ENCODE results near the gene ARL3.

ARL3 gene

DNA sequence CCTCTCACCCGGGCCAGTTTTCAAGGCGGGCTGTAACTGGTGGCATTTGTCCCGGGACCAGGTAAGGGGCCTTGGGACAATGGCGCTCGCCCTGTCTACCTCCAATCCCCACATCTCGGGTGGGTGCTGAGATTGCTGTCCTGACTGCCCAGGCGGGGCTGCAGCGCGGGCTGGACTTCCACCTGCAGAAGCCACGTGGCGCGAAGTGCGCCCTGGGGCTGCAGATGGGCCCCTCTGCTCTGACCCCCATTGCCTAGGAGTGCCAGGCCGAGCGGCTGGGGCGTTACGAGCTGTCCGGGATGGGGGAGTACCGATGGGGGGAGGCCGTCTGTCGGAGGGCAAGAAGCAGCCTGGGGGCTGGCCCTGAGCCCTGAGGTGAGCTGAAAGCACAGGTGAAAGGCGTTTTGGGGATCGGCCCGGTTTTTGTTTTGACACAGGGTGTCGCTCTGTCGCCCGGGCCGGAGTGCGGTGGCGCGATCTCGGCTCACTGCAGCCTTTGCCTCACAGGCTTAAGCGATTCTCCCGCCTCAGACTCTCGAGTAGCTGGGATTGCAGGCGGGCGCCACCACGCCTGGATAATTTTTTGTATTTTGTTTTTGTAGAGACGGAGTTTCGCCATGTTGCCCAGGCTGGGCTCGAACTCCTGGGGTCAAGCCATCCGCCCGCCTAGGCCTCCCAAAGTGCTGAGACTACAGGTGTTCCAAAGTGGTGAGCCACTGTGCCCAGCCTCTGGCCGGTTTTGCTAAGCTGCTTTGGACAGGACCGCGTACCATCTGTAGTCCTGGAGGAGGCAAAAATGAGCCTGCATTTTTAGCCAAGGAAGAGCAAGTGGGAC, 641 bp upstream of the ARL3 start, which contains the start of gene SFXN2:
Gene SFXN2, plus strand, starts transcription at position 16 of the 835 bp plus-strand sequence. CDS start 12,001 bp downstream, outside the sequence.
- Histone ChIP-seq H3K4me2 (ENCODE audit: low read length) (peak within 1 kb of the TSS; percentile 95), H2AK5ac (ENCODE audit: low read length) (peak within 1 kb of the TSS; percentile 7), H3K18ac (ENCODE audit: low read length) (peak within 1 kb of the TSS; percentile 67), H3K9me3 (ENCODE audit: insufficient read depth, low read depth, low read length) (no peaks in the 10 kb centered on the region), H3K27me3 (ENCODE audit: insufficient read depth, low read length) (no peaks in the 10 kb centered on the region), H3K23ac (ENCODE audit: low read length) (no peak within 1 kb of the TSS), H3K4ac (ENCODE audit: low read depth, low read length) (peak within 1 kb of the TSS; percentile 60), H2BK12ac (ENCODE audit: low read length) (peak within 1 kb of the TSS; percentile 6), H4K91ac (ENCODE audit: low read depth, low read length) (peak within 1 kb of the TSS; percentile 74), H3K79me1 (ENCODE audit: low read length) (peaks cover 17% of the 10 kb centered on the region), H4K8ac (ENCODE audit: low read depth, low read length) (peak within 1 kb of the TSS; percentile 79), H2BK120ac (ENCODE audit: insufficient read depth, low read length, poor library complexity) (peak within 1 kb of the TSS; percentile 77), H3K27ac (ENCODE audit: low read depth, low read length) (peak within 1 kb of the TSS; percentile 45), H3K14ac (ENCODE audit: low read length) (peak within 1 kb of the TSS; percentile 86), H3K9ac (ENCODE audit: low read length) (peak within 1 kb of the TSS; percentile 92), H4K12ac (ENCODE audit: low read depth, low read length) (peak within 1 kb of the TSS; percentile 28), H2AFZ (ENCODE audit: insufficient read depth, low read length, poor library complexity) (peak within 1 kb of the TSS; percentile 78), H3K79me2 (ENCODE audit: control insufficient read depth, insufficient read depth, low read length, poor library complexity) (peaks cover 6% of the 10 kb centered on the region), H2BK5ac (ENCODE audit: low read depth, low read length, poor library complexity) (peak within 1 kb of the TSS; percentile 60), H3K4me1 (ENCODE audit: control insufficient read depth in 1 of 2, insufficient read depth in 2 of 2, low read length in 2 of 2) (peaks cover 15 to 23% of the 10 kb centered on the region in 2 experiments), H3K36me3 (ENCODE audit: control insufficient read depth in 1 of 2, insufficient read depth in 2 of 2, low read length in 2 of 2) (no peaks in the 10 kb centered on the region), H3K4me3 (ENCODE audit: low read depth, low read length) (peak within 1 kb of the TSS; percentile 90)
- WGBS (ENCODE audit: extremely low coverage, insufficient coverage, insufficient read length) = no CpG with 5 or more reads among the region's 46 CpGs
- peak in 1 of 2 donors; percentile 35 for DNase-seq

GRCh38 chr10:102713539-102713813, 721 bp downstream of the ARL3 start:
- H2BK5ac ChIP-seq (ENCODE audit: low read depth, low read length, poor library complexity) = peak overlapping the region; percentile 60
- peak overlapping the region; percentile 15 for H4K12ac ChIP-seq (ENCODE audit: low read depth, low read length)
- peak overlapping the region; percentile 45 for H3K27ac ChIP-seq (ENCODE audit: low read depth, low read length)
- H3K36me3 ChIP-seq (ENCODE audit: control insufficient read depth in 1 of 2, insufficient read depth in 2 of 2, low read length in 2 of 2) = no peaks in the 10 kb centered on the region
- peak overlapping the region; percentile 28 for H3K4ac ChIP-seq (ENCODE audit: low read depth, low read length)
- H3K9me3 ChIP-seq (ENCODE audit: insufficient read depth, low read depth, low read length) = no peaks in the 10 kb centered on the region
- H4K8ac ChIP-seq (ENCODE audit: low read depth, low read length) = peak overlapping the region; percentile 75
- peaks cover 6% of the 10 kb centered on the region for H3K79me2 ChIP-seq (ENCODE audit: control insufficient read depth, insufficient read depth, low read length, poor library complexity)
- H3K27me3 ChIP-seq (ENCODE audit: insufficient read depth, low read length) = no peaks in the 10 kb centered on the region
- DNase-seq = peak; percentile 45 to 73
- peak overlapping the region; percentile 69 for H3K14ac ChIP-seq (ENCODE audit: low read length)
- H3K18ac ChIP-seq (ENCODE audit: low read length) = peak overlapping the region; percentile 2
- peaks cover 15% of the 10 kb centered on the region for H3K79me1 ChIP-seq (ENCODE audit: low read length)
- no peak overlapping the region for H2BK12ac ChIP-seq (ENCODE audit: low read length)
- H4K91ac ChIP-seq (ENCODE audit: low read depth, low read length) = peak overlapping the region; percentile 53
- no CpG with 5 or more reads among the region's 13 CpGs for WGBS (ENCODE audit: extremely low coverage, insufficient coverage, insufficient read length)
- peak overlapping the region; percentile 91 for H3K9ac ChIP-seq (ENCODE audit: low read length)
- H3K4me1 ChIP-seq (ENCODE audit: control insufficient read depth in 1 of 2, insufficient read depth in 2 of 2, low read length in 2 of 2) = peaks cover 11 to 20% of the 10 kb centered on the region in 2 experiments
- peak overlapping the region; percentile 90 for H3K4me3 ChIP-seq (ENCODE audit: low read depth, low read length)
- peak overlapping the region; percentile 78 for H2AFZ ChIP-seq (ENCODE audit: insufficient read depth, low read length, poor library complexity)
- H3K4me2 ChIP-seq (ENCODE audit: low read length) = peak overlapping the region; percentile 88
- H3K23ac ChIP-seq (ENCODE audit: low read length) = no peak overlapping the region
- H2BK120ac ChIP-seq (ENCODE audit: insufficient read depth, low read length, poor library complexity) = no peak overlapping the region
- H2AK5ac ChIP-seq (ENCODE audit: low read length) = no peak overlapping the region

DNA sequence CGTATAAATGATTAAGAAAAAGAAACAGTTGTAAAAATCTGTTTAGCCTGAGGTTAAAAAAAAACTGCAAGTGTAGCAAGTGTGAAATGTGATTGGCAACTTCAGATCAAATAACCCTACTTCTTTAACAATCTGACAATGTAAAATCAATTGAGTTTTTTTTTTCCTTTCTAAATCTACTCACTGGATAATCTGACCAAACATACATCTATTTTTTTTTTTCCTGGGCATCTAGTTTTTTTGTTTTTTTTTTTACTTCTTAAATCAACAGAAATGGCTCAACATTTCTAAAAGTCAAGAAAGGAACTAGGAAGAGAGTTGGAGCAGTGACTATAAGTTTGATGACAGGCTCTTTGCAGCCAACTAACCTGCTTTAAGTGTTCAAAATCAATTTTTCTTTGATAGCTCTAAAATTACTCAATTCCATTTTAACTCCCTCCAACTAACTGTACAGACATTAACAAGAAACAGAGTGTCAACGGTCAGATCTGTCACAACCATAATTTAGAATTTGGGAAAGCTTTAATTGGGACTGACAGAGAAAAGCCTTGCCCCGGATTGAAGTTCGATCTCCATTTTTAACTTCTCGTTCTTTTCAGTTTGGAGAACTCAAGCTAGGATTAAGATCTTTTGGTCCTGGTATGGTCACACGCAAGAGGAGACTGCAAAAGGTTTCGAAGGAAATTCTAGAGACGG, 1.2 kb downstream of the ARL3 start:
- Histone ChIP-seq H3K4me1 (ENCODE audit: control insufficient read depth in 1 of 2, insufficient read depth in 2 of 2, low read length in 2 of 2) (peaks cover 11 to 19% of the 10 kb centered on the region in 2 experiments), H3K27ac (ENCODE audit: low read depth, low read length) (peak overlapping the region; percentile 45), H4K8ac (ENCODE audit: low read depth, low read length) (no peak overlapping the region), H3K36me3 (ENCODE audit: control insufficient read depth in 1 of 2, insufficient read depth in 2 of 2, low read length in 2 of 2) (no peaks in the 10 kb centered on the region), H3K9me3 (ENCODE audit: insufficient read depth, low read depth, low read length) (no peaks in the 10 kb centered on the region), H3K9ac (ENCODE audit: low read length) (peak overlapping the region; percentile 91), H4K91ac (ENCODE audit: low read depth, low read length) (no peak overlapping the region), H3K27me3 (ENCODE audit: insufficient read depth, low read length) (no peaks in the 10 kb centered on the region), H2BK120ac (ENCODE audit: insufficient read depth, low read length, poor library complexity) (no peak overlapping the region), H2AFZ (ENCODE audit: insufficient read depth, low read length, poor library complexity) (no peak overlapping the region), H3K18ac (ENCODE audit: low read length) (no peak overlapping the region), H3K14ac (ENCODE audit: low read length) (no peak overlapping the region), H4K12ac (ENCODE audit: low read depth, low read length) (no peak overlapping the region), H3K4me3 (ENCODE audit: low read depth, low read length) (no peak overlapping the region), H2BK5ac (ENCODE audit: low read depth, low read length, poor library complexity) (no peak overlapping the region), H3K4ac (ENCODE audit: low read depth, low read length) (no peak overlapping the region), H2AK5ac (ENCODE audit: low read length) (no peak overlapping the region), H2BK12ac (ENCODE audit: low read length) (no peak overlapping the region), H3K79me1 (ENCODE audit: low read length) (peaks cover 14% of the 10 kb centered on the region), H3K23ac (ENCODE audit: low read length) (no peak overlapping the region), H3K79me2 (ENCODE audit: control insufficient read depth, insufficient read depth, low read length, poor library complexity) (peaks cover 6% of the 10 kb centered on the region), H3K4me2 (ENCODE audit: low read length) (peak overlapping the region; percentile 88)
- no CpG with 5 or more reads among the region's 8 CpGs for WGBS (ENCODE audit: extremely low coverage, insufficient coverage, insufficient read length)
- no peak for DNase-seq

- Histone ChIP-seq H4K91ac (ENCODE audit: low read depth, low read length) (no peak overlapping the region), H3K4me1 (ENCODE audit: control insufficient read depth in 1 of 2, insufficient read depth in 2 of 2, low read length in 2 of 2) (peaks cover 5 to 12% of the 10 kb centered on the region in 2 experiments), H2AK5ac (ENCODE audit: low read length) (no peak overlapping the region), H3K18ac (ENCODE audit: low read length) (no peak overlapping the region), H3K27me3 (ENCODE audit: insufficient read depth, low read length) (no peaks in the 10 kb centered on the region), H3K36me3 (ENCODE audit: control insufficient read depth in 1 of 2, insufficient read depth in 2 of 2, low read length in 2 of 2) (no peaks in the 10 kb centered on the region), H3K4ac (ENCODE audit: low read depth, low read length) (no peak overlapping the region), H2BK120ac (ENCODE audit: insufficient read depth, low read length, poor library complexity) (no peak overlapping the region), H2BK12ac (ENCODE audit: low read length) (no peak overlapping the region), H4K12ac (ENCODE audit: low read depth, low read length) (no peak overlapping the region), H3K23ac (ENCODE audit: low read length) (no peak overlapping the region), H3K4me2 (ENCODE audit: low read length) (no peak overlapping the region), H3K79me2 (ENCODE audit: control insufficient read depth, insufficient read depth, low read length, poor library complexity) (peaks cover 6% of the 10 kb centered on the region), H3K27ac (ENCODE audit: low read depth, low read length) (no peak overlapping the region), H3K79me1 (ENCODE audit: low read length) (peaks cover 11% of the 10 kb centered on the region), H3K4me3 (ENCODE audit: low read depth, low read length) (no peak overlapping the region), H4K8ac (ENCODE audit: low read depth, low read length) (no peak overlapping the region), H3K9me3 (ENCODE audit: insufficient read depth, low read depth, low read length) (no peaks in the 10 kb centered on the region), H3K9ac (ENCODE audit: low read length) (no peak overlapping the region), H3K14ac (ENCODE audit: low read length) (no peak overlapping the region), H2BK5ac (ENCODE audit: low read depth, low read length, poor library complexity) (no peak overlapping the region), H2AFZ (ENCODE audit: insufficient read depth, low read length, poor library complexity) (no peak overlapping the region)
- DNase-seq = no peak
- WGBS (ENCODE audit: extremely low coverage, insufficient coverage, insufficient read length) = no CpG with 5 or more reads among the region's 4 CpGs
Measured at GRCh38 chr10:102712089-102712488, 2.1 kb downstream of the ARL3 start.

Measured in trophoblast cell (in vitro differentiated cells and primary cell).